ENCODE data around the gene CES5A. TPM values are rescaled to one million over a fixed set of nuclear protein-coding genes. Genes with fewer than 3 reads are reported as not detected.
"Not testable (repeated sequence)": the region's sequence is repeated elsewhere in the genome, so short reads cannot be mapped to it uniquely, and the experiment has no call there.

The CES5A gene
- total and polyA plus RNA-seq, 2 donors (not counting 1 experiment from before 2014, with no cell fraction given), result not detected

GRCh38 chr16:55809386-55809785 is 65.8 kb downstream of the CES5A start:
- H3K4me3 ChIP-seq (ENCODE audit: control extremely low read depth in 1 of 5, extremely low read depth in 1 of 5, insufficient read depth in 1 of 5, low read depth in 2 of 5, low read length in 4 of 5), result no peak overlapping the region
- Mint-ChIP-seq H3K4me1 (no peaks in the 10 kb centered on the region), H3K27ac (no peak overlapping the region), H3K9me3 (ENCODE audit: insufficient read depth) (no peaks in the 10 kb centered on the region), H3K4me3 (no peak overlapping the region), H3K27me3 (peaks cover 21% of the 10 kb centered on the region)
- no peak overlapping the region for H3K27ac ChIP-seq (ENCODE audit: low read length in 2 of 2)
- no peaks in the 10 kb centered on the region for H3K36me3 ChIP-seq (replicated peaks in 1 of 2; ENCODE audit: control extremely low read depth in 1 of 2, control insufficient read depth in 1 of 2, extremely low read depth in 1 of 2, insufficient read depth in 2 of 2, low read length in 1 of 2)
- no peak overlapping the region for H2AFZ ChIP-seq (ENCODE audit: insufficient read depth, low read depth, low read length, poor library complexity, severe bottlenecking)
- ChIA-PET CTCF (no interaction called here), POLR2A (no interaction called here)
- H3K27me3 ChIP-seq (replicated peaks in 1 of 4; ENCODE audit: control extremely low read depth in 1 of 4, control insufficient read depth in 3 of 4, insufficient read depth in 4 of 4, low read length in 3 of 4), result no peaks in the 10 kb centered on the region
- H3K9ac ChIP-seq (ENCODE audit: low read length), result no peak overlapping the region
- no peaks in the 10 kb centered on the region for H3K79me2 ChIP-seq (ENCODE audit: control insufficient read depth, insufficient read depth, low read length)
- 77% methylated on average over 5 of the region's 5 CpGs for WGBS (ENCODE audit: insufficient coverage)
- no peaks in the 10 kb centered on the region for H3K9me3 ChIP-seq (ENCODE audit: control extremely low read depth in 1 of 3, control insufficient read depth in 2 of 3, insufficient read depth in 1 of 3, low read length in 2 of 3)
- DNase-seq, result no peak
- no peak for TF ChIP-seq CTCF (IDR thresholded peaks at IDR 0.05)
- no peak for TF ChIP-seq EZH2 (IDR thresholded peaks at IDR 0.05; ENCODE audit: borderline replicate concordance, insufficient read depth, low read depth, low read length, poor library complexity, severe bottlenecking)
- intact Hi-C loops (cut with micrococcal nuclease), result no loop called here
- ATAC-seq (ENCODE audit: low read depth), result no peak
- no peaks in the 10 kb centered on the region for H3K4me1 ChIP-seq (ENCODE audit: control insufficient read depth in 2 of 2, insufficient read depth in 2 of 2, low read length in 2 of 2)
- H3K4me2 ChIP-seq (replicated peaks; ENCODE audit: low read depth, low read length, poor library complexity, severe bottlenecking), result no peak overlapping the region
- no peaks in the 10 kb centered on the region for H4K20me1 ChIP-seq (ENCODE audit: control insufficient read depth, insufficient read depth, low read length, poor library complexity, severe bottlenecking)

GRCh38 chr16:55808286-55808685 is 66.9 kb downstream of the CES5A start:
- H3K4me3 ChIP-seq (ENCODE audit: control extremely low read depth in 1 of 5, extremely low read depth in 1 of 5, insufficient read depth in 1 of 5, low read depth in 2 of 5, low read length in 4 of 5); POLR2A ChIA-PET; H3K9ac ChIP-seq (ENCODE audit: low read length); H3K4me1 Mint-ChIP-seq; intact Hi-C loops (cut with micrococcal nuclease); H3K79me2 ChIP-seq (ENCODE audit: control insufficient read depth, insufficient read depth, low read length); H3K9me3 ChIP-seq (ENCODE audit: control extremely low read depth in 1 of 3, control insufficient read depth in 2 of 3, insufficient read depth in 1 of 3, low read length in 2 of 3); H3K4me2 ChIP-seq (replicated peaks; ENCODE audit: low read depth, low read length, poor library complexity, severe bottlenecking); H3K4me3 Mint-ChIP-seq; H3K36me3 ChIP-seq (replicated peaks in 1 of 2; ENCODE audit: control extremely low read depth in 1 of 2, control insufficient read depth in 1 of 2, extremely low read depth in 1 of 2, insufficient read depth in 2 of 2, low read length in 1 of 2); H4K20me1 ChIP-seq (ENCODE audit: control insufficient read depth, insufficient read depth, low read length, poor library complexity, severe bottlenecking); H3K4me1 ChIP-seq (ENCODE audit: control insufficient read depth in 2 of 2, insufficient read depth in 2 of 2, low read length in 2 of 2); H3K27ac Mint-ChIP-seq; ATAC-seq (ENCODE audit: low read depth); H3K27me3 ChIP-seq (replicated peaks in 1 of 4; ENCODE audit: control extremely low read depth in 1 of 4, control insufficient read depth in 3 of 4, insufficient read depth in 4 of 4, low read length in 3 of 4); DNase-seq; H3K27ac ChIP-seq (ENCODE audit: low read length in 2 of 2); H2AFZ ChIP-seq (ENCODE audit: insufficient read depth, low read depth, low read length, poor library complexity, severe bottlenecking); H3K9me3 Mint-ChIP-seq (ENCODE audit: insufficient read depth): not testable (repeated sequence)
- H3K27me3 Mint-ChIP-seq, result peaks cover 21% of the 10 kb centered on the region
- WGBS (ENCODE audit: insufficient coverage), result no CpG with 5 or more reads among the region's 1 CpG
- CTCF ChIA-PET, result interaction anchor here (0.6 kb wide), 1 partner anchor 32 kb away, joined by 3 read pairs; no protein-coding TSS in a partner anchor

GRCh38 chr16:55805104-55805503 is 70.1 kb downstream of the CES5A start:
- intact Hi-C loops (cut with micrococcal nuclease); H3K4me1 ChIP-seq (ENCODE audit: control insufficient read depth in 2 of 2, insufficient read depth in 2 of 2, low read length in 2 of 2); H3K27ac ChIP-seq (ENCODE audit: low read length in 2 of 2); H4K20me1 ChIP-seq (ENCODE audit: control insufficient read depth, insufficient read depth, low read length, poor library complexity, severe bottlenecking); H3K4me1 Mint-ChIP-seq; H3K27me3 ChIP-seq (replicated peaks in 1 of 4; ENCODE audit: control extremely low read depth in 1 of 4, control insufficient read depth in 3 of 4, insufficient read depth in 4 of 4, low read length in 3 of 4); POLR2A ChIA-PET; H3K9ac ChIP-seq (ENCODE audit: low read length); H3K4me3 ChIP-seq (ENCODE audit: control extremely low read depth in 1 of 5, extremely low read depth in 1 of 5, insufficient read depth in 1 of 5, low read depth in 2 of 5, low read length in 4 of 5); H2AFZ ChIP-seq (ENCODE audit: insufficient read depth, low read depth, low read length, poor library complexity, severe bottlenecking); H3K4me3 Mint-ChIP-seq; H3K79me2 ChIP-seq (ENCODE audit: control insufficient read depth, insufficient read depth, low read length); DNase-seq; H3K9me3 ChIP-seq (ENCODE audit: control extremely low read depth in 1 of 3, control insufficient read depth in 2 of 3, insufficient read depth in 1 of 3, low read length in 2 of 3); H3K36me3 ChIP-seq (replicated peaks in 1 of 2; ENCODE audit: control extremely low read depth in 1 of 2, control insufficient read depth in 1 of 2, extremely low read depth in 1 of 2, insufficient read depth in 2 of 2, low read length in 1 of 2); H3K27me3 Mint-ChIP-seq; H3K9me3 Mint-ChIP-seq (ENCODE audit: insufficient read depth); ATAC-seq (ENCODE audit: low read depth); CTCF ChIA-PET; H3K4me2 ChIP-seq (replicated peaks; ENCODE audit: low read depth, low read length, poor library complexity, severe bottlenecking); H3K27ac Mint-ChIP-seq: not testable (repeated sequence)
- no CpG with 5 or more reads among the region's 6 CpGs for WGBS (ENCODE audit: insufficient coverage)

Measured in B cell (primary cell).